Neutrophil (primary cell): ENCODE measurements around the gene ST8SIA5.

ENCODE experiments used
- H3K27ac ChIP-seq: fragments of 200-600 bp; sonication (generic); 2 replicates; pipeline ENCODE4 v1.5.1; 2016; ENCODE audit warnings: mild to moderate bottlenecking, moderate library complexity
- H3K27me3 ChIP-seq: fragments of 200-600 bp; sonication (generic); 2 replicates; pipeline ENCODE4 v1.6.0; 2016; ENCODE audit warnings: mild to moderate bottlenecking
- H3K36me3 ChIP-seq: fragments of 200-600 bp; sonication (generic); 2 replicates; pipeline ENCODE4 v1.5.1; 2017
- H3K4me1 ChIP-seq, 2 experiments: fragments of 200-600 bp in 1 of 2; sonication (generic) in 1 of 2; 1 replicate in 1 of 2; 2 replicates in 1 of 2; pipeline versions ENCODE4 v1.5.1 to v1.6.1; 2013 to 2016; ENCODE audit warnings: low read depth in 1 of 2, low read length in 1 of 2, mild to moderate bottlenecking in 1 of 2, moderate library complexity in 1 of 2; ENCODE audit not compliant: control insufficient read depth in 1 of 2, insufficient read depth in 1 of 2
- H3K4me3 ChIP-seq, 2 experiments: fragments of 200-600 bp in 1 of 2; sonication (generic) in 1 of 2; 1 replicate in 1 of 2; 2 replicates in 1 of 2; pipeline ENCODE4 v1.5.1; 2013 to 2016; ENCODE audit warnings: low read depth in 1 of 2, low read length in 1 of 2, mild to moderate bottlenecking in 1 of 2, moderate library complexity in 1 of 2
- H3K9me3 ChIP-seq: fragments of 200-600 bp; sonication (generic); 2 replicates; pipeline ENCODE4 v1.5.1; 2016
- CTCF ChIP-seq: fragments of 200-600 bp; sonication (generic); IDR thresholded peaks from 2 replicates; pipeline ENCODE4 v1.5.1; 2016; ENCODE audit warnings: antibody characterized with exemption

Gene ST8SIA5

DNA sequence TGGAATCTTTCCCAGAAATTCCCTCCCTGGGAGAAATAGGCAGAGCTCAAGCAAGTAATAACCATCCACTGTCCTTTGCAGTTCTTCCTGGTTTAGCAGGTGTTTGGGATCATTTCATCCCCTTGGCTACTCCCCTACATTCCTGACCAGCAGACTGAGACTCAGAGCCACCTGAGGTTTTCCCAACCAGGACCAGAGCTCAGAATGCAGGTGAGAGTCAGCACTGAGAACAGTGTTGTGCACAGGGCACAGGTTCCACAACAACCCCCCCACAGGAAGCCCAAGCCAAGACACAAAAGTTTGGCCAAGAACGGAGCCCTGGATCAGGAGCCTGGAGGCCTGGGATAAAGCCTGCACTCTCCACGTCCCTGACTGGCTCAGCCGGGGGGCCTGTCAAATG is 78.8 kb downstream of the ST8SIA5 start:
- no peaks in the 10 kb centered on the region for H3K36me3 ChIP-seq
- H3K27me3 ChIP-seq: peaks cover 16% of the 10 kb centered on the region
- H3K4me1 ChIP-seq: no peaks in the 10 kb centered on the region
- H3K4me3 ChIP-seq: no peak overlapping the region
- no peak for TF ChIP-seq CTCF
- no peaks in the 10 kb centered on the region for H3K9me3 ChIP-seq
- H3K27ac ChIP-seq: no peak overlapping the region

DNA sequence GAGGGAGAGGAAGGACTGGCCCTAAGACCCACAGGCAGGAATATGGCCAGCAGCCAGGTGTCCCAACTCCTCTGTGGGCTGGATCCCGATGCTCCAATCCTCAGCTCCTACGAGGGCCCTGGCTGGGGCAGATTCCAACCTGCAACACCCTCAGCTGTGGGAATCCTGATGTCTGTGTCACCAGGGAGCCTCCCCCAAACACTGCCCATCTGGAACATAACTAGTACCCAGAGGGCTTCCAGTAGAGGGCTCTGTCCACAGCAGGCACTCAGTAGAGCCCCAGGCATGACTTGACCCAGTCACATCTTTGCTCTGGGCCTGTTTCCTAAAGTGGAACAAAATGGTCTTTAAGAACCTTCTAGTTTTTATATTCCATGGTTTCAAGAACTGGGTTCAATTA is 79.2 kb downstream of the ST8SIA5 start:
- H3K27me3 ChIP-seq: peaks cover 20% of the 10 kb centered on the region
- no peaks in the 10 kb centered on the region for H3K36me3 ChIP-seq
- H3K9me3 ChIP-seq: no peaks in the 10 kb centered on the region
- H3K4me3 ChIP-seq: no peak overlapping the region
- TF ChIP-seq CTCF: no peak
- H3K27ac ChIP-seq: no peak overlapping the region
- no peaks in the 10 kb centered on the region for H3K4me1 ChIP-seq

DNA sequence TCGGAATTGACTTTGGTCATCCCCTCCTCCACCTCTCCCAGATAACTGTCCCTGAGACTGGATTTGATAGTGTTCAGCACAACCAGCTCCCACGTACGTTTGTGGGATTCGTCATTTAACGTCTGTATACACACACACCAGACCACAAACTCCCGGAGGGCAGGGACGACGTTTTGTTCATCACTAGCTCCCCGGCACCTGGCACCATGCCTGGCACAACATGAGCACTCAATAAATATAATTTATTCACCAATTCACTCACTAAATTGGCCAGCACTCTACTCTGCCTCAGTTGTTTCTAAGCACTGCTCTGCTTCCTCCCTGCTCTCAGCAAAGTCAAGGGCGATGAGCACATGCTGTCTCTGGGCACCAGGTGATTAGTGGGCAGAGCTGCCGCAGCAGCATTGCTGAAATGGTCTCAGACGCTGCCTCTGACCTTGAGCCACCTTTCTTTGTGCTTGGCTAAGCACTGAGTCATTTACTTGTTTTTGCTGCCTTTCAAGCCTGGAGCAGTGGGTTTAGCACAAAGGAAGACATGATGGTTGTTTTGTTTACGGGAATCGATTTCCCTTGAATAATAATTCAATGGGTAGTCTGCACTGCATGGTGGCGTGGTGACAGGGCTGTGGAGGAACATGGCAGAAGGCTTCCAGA is 80.5 kb downstream of the ST8SIA5 start:
- no peak for TF ChIP-seq CTCF

DNA sequence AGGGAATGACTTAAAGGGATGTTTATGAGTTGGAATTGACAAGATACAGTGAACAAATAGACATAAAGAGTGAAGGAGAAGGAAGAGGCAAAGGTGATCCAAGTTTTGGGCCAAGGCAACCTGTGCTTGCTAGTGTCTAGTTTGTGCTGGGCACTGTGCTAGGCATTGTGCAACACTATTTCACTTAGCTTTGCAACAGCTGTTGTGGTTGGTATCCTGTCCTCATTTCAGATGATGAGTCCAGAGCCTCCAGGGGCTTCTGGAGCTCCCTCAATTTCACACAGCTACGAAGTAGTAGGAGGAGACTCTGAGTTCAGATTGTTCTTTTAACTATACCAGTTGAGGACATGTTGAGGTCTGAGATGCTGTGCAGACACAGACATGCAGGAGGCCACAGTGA is 81.7 kb downstream of the ST8SIA5 start:
- no peak for TF ChIP-seq CTCF
- peaks cover 42% of the 10 kb centered on the region for H3K27me3 ChIP-seq
- H3K9me3 ChIP-seq: no peaks in the 10 kb centered on the region
- no peak overlapping the region for H3K27ac ChIP-seq
- H3K4me1 ChIP-seq: no peaks in the 10 kb centered on the region
- H3K4me3 ChIP-seq: no peak overlapping the region
- H3K36me3 ChIP-seq: no peaks in the 10 kb centered on the region

More for the DNA sequence above, 80.5 kb downstream of the ST8SIA5 start:
- Histone ChIP-seq H3K4me1 (no peaks in the 10 kb centered on the region), H3K36me3 (no peaks in the 10 kb centered on the region), H3K4me3 (no peak overlapping the region), H3K27me3 (peaks cover 30% of the 10 kb centered on the region), H3K27ac (no peak overlapping the region), H3K9me3 (no peaks in the 10 kb centered on the region)

DNA sequence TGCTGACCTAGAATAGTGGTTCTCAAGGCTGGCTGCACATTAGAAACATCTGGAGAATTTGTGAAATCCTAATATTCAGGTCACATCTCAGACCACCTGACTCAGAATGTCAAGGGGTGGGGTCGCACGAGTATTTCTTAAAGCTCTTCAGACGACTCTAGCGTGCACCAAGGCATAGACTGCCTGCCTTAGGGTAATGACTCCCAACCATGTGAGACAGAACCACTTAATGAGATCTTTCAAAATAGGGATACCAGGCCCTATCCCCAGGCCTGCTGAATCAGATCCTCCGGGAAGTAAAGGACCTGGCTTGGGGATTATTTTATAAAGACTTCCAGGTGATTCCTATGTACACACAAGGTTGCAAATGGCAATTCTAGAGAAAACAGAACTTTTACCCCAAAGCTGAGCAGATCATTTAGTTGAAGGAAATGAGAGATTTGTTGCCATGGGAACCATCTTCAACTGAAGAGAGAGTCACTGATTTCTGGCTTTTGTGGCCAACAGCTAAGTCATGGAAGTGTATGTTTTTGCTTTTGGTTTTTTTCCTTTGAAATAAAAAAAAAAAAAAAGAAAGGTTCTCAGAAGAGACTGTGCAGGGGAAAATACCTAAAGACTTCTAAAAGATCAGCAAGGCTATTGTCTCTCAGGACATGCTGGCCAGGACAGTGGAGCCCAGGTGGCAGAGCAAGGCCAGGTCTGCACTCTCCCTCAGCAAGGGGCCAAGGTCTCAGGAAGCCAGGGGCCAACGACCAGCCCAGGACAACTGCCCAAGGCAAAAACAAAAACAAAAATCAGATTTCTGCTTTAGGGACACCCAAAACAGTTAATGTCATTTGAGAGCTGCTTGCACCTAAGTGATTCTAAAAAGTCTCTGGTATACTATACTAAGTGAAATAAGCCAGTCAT is 84.5 kb downstream of the ST8SIA5 start:
- no peak overlapping the region for H3K27ac ChIP-seq
- H3K9me3 ChIP-seq: no peaks in the 10 kb centered on the region
- TF ChIP-seq CTCF: no peak

More for the DNA sequence above, 84.5 kb downstream of the ST8SIA5 start:
- peaks cover 55% of the 10 kb centered on the region for H3K27me3 ChIP-seq
- H3K4me1 ChIP-seq: no peaks in the 10 kb centered on the region
- no peak overlapping the region for H3K4me3 ChIP-seq
- no peaks in the 10 kb centered on the region for H3K36me3 ChIP-seq
